Measurements from ENCODE around the gene POLK. TPM values are rescaled to one million over a fixed set of nuclear protein-coding genes. Genes with fewer than 3 reads are reported as not detected.

POLK gene
- total RNA-seq, 4 donors from 2014 or later: 34.5 to 60.0 (median 45.0) TPM

DNA sequence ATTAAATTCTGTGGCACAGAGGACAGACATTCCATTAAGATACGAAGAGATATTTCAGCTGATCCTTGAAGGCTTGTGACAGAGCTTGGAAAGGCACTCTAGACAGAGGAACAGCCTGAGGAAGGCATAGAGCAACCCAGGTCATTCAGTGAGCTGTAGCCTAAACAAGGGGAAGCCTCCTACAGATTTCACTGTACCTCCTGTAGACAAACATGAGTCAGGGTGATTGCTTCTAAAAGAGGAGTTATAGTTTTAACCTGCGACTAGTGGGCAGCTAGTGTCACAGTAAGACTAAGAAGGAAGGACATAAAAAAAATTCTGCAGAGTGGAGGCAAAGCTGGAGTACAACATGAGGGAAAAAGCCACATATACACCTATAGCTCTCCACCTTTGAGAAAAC is 56.0 kb downstream of the POLK start:
- TF ChIP-seq CTCF (IDR thresholded peaks at IDR 0.05; ENCODE audit: low read depth): no peak

DNA sequence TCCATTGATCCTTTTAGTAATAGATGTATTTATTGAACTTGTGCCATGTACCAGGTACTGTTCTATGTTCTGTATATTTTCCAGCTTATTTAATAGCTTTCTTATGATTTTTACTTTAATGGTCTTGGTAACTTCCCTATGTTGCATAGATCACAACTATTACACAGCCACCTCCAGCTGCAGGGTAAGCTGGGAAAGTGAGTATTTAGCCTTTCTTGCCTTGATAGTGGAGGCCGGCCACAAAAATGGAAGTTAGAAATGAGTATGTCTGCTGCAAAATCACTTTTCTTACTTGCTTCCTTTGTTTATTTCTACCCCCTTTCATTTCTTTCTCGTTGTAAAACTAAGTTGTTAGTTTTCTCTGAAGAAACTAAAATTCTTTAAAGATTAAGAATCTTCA is 56.5 kb downstream of the POLK start:
- no peak for TF ChIP-seq CTCF (IDR thresholded peaks at IDR 0.05; ENCODE audit: low read depth)

DNA sequence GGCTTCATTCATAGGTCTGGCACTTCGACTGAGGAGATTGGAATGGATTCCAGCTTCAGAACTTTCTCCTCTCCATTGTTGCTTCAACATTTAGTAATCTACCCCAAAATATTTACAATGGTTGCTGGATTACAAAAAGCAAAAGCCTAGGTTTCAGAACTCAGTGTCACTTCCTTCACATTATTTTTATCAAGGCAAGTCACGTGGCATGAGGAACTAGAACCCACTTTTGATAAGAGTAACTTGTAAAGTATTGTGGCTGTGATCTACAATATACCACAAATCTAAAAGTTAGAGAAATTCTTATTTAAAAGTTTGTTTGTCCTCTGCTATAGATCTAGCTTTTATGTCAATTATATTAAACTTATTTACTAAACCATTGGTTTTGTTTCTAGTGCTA is 59.9 kb downstream of the POLK start:
- TF ChIP-seq CTCF (IDR thresholded peaks at IDR 0.05; ENCODE audit: low read depth): no peak

DNA sequence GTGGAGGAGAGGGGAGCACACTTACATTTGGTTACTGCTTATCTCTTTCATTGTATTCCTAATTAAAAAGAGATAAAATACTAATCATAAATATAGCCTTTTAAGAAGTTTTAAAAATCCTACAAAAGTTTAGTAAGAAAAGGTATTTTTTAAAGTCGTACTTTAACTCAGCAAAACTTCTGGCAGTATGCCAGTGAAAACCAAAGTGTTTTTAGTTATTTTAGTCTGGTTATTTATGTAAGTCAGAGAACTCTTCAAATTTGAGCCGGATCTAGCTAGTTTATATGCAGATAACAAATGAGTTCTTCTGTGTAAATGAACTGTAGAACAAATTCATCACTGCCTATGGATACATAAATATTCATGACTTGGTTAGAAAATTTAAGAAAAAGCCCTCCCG is 63.1 kb downstream of the POLK start:
- TF ChIP-seq CTCF (IDR thresholded peaks at IDR 0.05; ENCODE audit: low read depth): no peak

GRCh38 chr5:75584641-75585040 is 73.0 kb downstream of the POLK start:
- TF ChIP-seq CTCF (IDR thresholded peaks at IDR 0.05; ENCODE audit: low read depth): no peak

DNA sequence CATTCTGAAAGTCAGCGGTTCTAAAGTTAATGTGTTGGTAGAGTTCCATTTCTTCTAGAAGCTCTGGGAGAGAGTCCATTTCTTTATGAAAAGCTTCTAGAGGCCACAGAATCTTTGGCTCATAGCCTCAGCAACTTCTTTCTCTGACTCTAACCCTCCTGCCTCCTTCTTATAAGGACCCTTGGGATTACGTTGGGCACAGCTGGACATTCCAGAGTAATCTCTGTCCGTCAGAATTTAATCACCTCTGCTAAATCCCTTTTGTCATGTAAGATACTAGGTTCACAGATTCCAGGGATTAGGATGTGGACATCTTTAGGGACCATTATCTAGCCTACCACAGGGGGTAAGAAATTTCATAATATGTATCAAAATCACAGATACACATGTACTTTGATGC is 77.0 kb downstream of the POLK start:
- TF ChIP-seq CTCF (IDR thresholded peaks at IDR 0.05; ENCODE audit: low read depth): no peak

DNA sequence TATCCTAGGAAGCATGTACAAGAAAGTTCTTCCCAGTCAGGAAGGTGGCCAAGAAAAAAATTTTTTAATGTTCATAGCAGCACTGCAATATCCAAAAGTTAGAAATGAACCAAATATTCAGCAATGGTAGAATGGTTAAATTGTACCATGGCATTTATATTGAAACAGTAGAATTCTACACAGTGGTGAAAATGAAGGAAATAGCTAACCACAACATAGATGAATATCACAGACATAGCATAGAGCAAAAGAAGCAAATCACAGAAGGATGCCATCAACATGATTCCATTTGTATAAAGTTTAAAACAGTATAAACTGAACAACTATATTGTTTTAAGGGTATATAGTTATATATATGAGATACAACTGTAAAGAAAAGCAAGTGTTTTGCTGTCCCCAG is 88.8 kb downstream of the POLK start:
- no peak for TF ChIP-seq CTCF (IDR thresholded peaks at IDR 0.05; ENCODE audit: low read depth)

DNA sequence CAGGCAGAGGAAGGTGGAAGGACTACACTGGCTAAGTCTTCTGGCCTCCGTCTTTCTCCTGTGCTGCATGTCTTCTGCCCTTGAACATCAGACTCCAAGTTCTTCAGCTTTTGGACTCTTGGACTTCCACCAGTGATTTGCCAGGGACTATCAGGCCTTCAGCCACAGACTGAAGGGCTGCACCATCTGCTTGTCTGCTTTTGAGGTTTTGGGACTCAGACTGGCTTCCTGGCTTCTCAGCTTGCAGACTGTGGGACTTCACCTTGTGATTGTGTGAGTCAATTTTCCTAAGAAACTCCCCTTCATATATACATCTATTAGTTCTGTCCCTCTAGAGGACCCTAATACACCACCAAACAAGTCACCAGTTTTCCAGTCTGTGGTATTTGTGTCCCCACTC is 89.9 kb downstream of the POLK start:
- TF ChIP-seq CTCF (IDR thresholded peaks at IDR 0.05; ENCODE audit: low read depth): no peak

All from subcutaneous adipose tissue (tissue), 4 donors.